A549 treated with GW870086 at 1 μM for 4 hours (cell line): ENCODE data around the gene RNF169. TPM values are rescaled to one million over a fixed set of nuclear protein-coding genes. Genes with fewer than 3 reads are reported as not detected.

Source experiments
- total RNA-seq: library from RNA; stranded (reverse); fragments of 200-300 nt; extraction: Qiagen RNA extraction; gene quantifications from 5 replicates; pipeline ENCODE4 v1.2.3, GENCODE V29; 2022; ENCODE audit warnings: low read depth

Gene RNF169, protein sequence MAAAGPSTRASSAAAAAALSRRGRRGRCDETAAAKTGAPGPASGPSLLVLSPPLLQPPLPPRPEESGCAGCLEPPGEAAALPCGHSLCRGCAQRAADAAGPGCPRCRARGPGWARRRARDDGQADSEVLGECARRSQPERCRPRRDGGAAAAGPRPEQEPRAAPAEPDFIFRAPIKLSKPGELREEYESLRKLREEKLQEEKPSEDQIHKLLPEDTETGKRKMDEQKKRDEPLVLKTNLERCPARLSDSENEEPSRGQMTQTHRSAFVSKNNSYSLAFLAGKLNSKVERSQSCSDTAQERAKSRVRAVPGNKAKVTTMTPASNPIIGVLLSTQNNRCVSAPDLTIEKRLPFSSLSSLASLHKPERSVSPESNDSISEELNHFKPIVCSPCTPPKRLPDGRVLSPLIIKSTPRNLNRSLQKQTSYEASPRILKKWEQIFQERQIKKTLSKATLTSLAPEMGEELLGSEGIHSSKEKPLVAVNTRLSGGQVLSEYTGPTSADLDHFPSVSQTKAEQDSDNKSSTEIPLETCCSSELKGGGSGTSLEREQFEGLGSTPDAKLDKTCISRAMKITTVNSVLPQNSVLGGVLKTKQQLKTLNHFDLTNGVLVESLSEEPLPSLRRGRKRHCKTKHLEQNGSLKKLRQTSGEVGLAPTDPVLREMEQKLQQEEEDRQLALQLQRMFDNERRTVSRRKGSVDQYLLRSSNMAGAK
- 4.0 to 5.5 TPM (median 5.1 TPM) in 5 replicates for total RNA-seq

DNA sequence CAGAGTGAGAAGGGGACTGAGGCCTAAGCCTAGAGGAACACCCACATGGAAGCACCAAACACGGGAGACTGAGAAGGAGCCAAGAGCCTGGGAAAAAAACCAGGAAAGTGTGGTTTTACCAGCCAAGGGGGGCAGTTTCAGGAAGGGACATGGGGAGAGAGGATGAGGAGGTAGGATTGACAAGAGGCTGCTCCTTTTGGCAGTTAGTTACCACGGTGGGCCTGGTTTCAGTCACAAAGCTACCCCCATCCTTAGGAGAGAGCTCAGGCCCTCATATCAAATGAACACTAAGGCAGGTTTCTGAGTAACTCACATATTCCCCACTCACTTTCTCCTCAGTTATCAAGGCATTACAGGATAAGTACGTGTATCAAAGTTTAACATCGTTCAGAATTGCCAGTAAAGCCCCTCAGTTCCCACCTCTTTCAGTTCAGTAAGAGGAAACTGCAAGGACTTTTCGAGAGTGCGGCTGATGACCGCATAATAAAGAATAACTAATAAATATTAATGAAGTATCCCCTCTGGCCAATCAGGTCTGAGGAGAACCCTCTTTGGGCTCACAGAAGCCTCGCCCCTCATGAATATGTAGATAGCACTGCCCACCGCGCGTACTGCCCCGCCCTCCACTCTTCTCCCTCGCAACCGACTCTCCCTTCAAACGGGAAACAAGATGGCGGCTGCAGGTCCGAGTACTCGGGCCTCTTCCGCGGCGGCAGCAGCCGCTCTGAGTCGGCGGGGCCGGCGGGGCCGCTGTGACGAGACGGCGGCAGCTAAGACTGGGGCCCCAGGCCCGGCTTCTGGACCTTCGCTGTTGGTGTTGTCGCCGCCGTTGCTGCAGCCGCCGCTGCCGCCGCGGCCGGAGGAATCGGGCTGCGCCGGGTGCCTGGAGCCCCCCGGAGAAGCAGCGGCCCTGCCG is at the start of gene RNF169:
RNF169 (plus strand) TSS at position 639 of the 916 bp plus-strand sequence; CDS start at position 671, 32 bp downstream.

GRCh38 chr11:74731301-74732094 is 17.2 kb upstream of the RNF169 start, which contains the start of gene CHRDL2:
CHRDL2 (minus strand) TSS chr11:74731426; CDS start chr11:74730888, 538 bp downstream.

Other genes starting within 250 kb of the RNF169 start
- 14.1 to 19.3 TPM (median 16.9 TPM) in 5 replicates for gene POLD3, start 156.3 kb upstream of the RNF169 start, total RNA-seq
- 2.9 to 4.8 TPM (median 4.2 TPM) in 5 replicates for gene CHRDL2, start 17.4 kb upstream of the RNF169 start, total RNA-seq
- 4.4 to 6.1 TPM (median 5.4 TPM) in 5 replicates for gene XRRA1, start 200.2 kb downstream of the RNF169 start, total RNA-seq
- gene SPCS2, start 200.4 kb downstream of the RNF169 start, total RNA-seq, result 232 to 294 TPM (median 239 TPM) in 5 replicates
- 2.5 to 4.6 TPM (median 4.2 TPM) in 5 replicates for gene NEU3, start 240.1 kb downstream of the RNF169 start, total RNA-seq